Uterus (tissue), 4 donors: ENCODE data around the gene DCK. TPM values are rescaled to one million over a fixed set of nuclear protein-coding genes. Genes with fewer than 3 reads are reported as not detected.

Source experiments
- DNase-seq, 2 donors: peaks; one replicate each; pipeline ENCODE4 v3.0.0-alpha.2; 2019 to 2020
- H3K27ac ChIP-seq, 2 donors: fragments of 200-600 bp; sonication (generic); 1 replicate in 1 of 2; 2 replicates in 1 of 2; pipeline ENCODE4 v1.5.1; 2016 to 2018
- H3K27me3 ChIP-seq, 2 donors: fragments of 200-600 bp; sonication (generic); one replicate each; pipeline ENCODE4 v1.5.1; 2018 to 2019; ENCODE audit warnings: control low read depth in 1 of 2
- H3K36me3 ChIP-seq, 2 donors: fragments of 200-600 bp; sonication (generic); one replicate each; pipeline ENCODE4 v1.5.1; 2019; ENCODE audit warnings: control low read depth in 1 of 2
- H3K4me1 ChIP-seq, 2 donors: fragments of 200-600 bp; sonication (generic); one replicate each; pipeline ENCODE4 v1.5.1; 2018 to 2019; ENCODE audit warnings: control low read depth in 1 of 2
- H3K4me3 ChIP-seq, 2 donors: fragments of 200-600 bp; sonication (generic); 1 replicate in 1 of 2; 2 replicates in 1 of 2; pipeline ENCODE4 v1.5.1; 2018 to 2019; ENCODE audit warnings: mild to moderate bottlenecking in 1 of 2
- H3K9me3 ChIP-seq, 2 donors: fragments of 200-600 bp; sonication (generic); one replicate each; pipeline ENCODE4 v1.5.1; 2019; ENCODE audit warnings: control low read depth in 1 of 2
- CTCF ChIP-seq, 4 experiments: fragments of 200-600 bp in 2 of 4; fragments of 450-650 bp in 2 of 4; sonication (generic) in 2 of 4; IDR thresholded peaks; one replicate each; pipeline ENCODE4 v1.5.1; 2016 to 2019; ENCODE audit warnings: antibody characterized with exemption in 4 of 4, mild to moderate bottlenecking in 2 of 4, moderate library complexity in 1 of 4
- POLR2A ChIP-seq, 2 donors: fragments of 450-650 bp; IDR thresholded peaks; one replicate each; pipeline ENCODE4 v1.6.1; 2016; ENCODE audit warnings: antibody characterized with exemption in 2 of 2, mild to moderate bottlenecking in 1 of 2, moderate library complexity in 1 of 2
- intact Hi-C: fragments of 100-400 bp; cut with DNase I; formaldehyde crosslinking; loops from one replicate; pipeline ENCODE4 v1.15.1; 2023; ENCODE audit warnings: low total_unique reads
- total RNA-seq, 4 donors: library from RNA; depleted of rRNA in 3 of 4; stranded (reverse); fragments of >200 nt in 3 of 4; gene quantifications; one replicate each; pipeline versions ENCODE4 v1.1.0 to v1.2.4, GENCODE V29; 2014 to 2023
- donor health status: DM: yes; HTN: yes; CAD: no.

Gene DCK
- total RNA-seq, 4 donors from 2014 or later = 3.6 to 38.6 (median 8.1) TPM

- H3K27ac ChIP-seq = peak overlapping the region; percentile 85 to 94
Measured at GRCh38 chr4:70992391-70992881, 1.0 kb upstream of the DCK start.

GRCh38 chr4:70994069-70994366, 569 bp downstream of the DCK start:
- Histone ChIP-seq H3K27me3 (no peaks in the 10 kb centered on the region), H3K9me3 (no peaks in the 10 kb centered on the region), H3K36me3 (no peaks in the 10 kb centered on the region), H3K27ac (peak overlapping the region; percentile 85 to 94), H3K4me3 (peak overlapping the region; percentile 69 to 77), H3K4me1 (peaks cover 0 to 5% of the 10 kb centered on the region in 2 donors)
- intact Hi-C loops = no loop called here
- no peak for DNase-seq
- TF ChIP-seq CTCF (IDR thresholded peaks at IDR 0.05) = no peak
- no peak for TF ChIP-seq POLR2A (IDR thresholded peaks at IDR 0.05)

More at GRCh38 chr4:70992391-70992881, 1.0 kb upstream of the DCK start:
- TF ChIP-seq POLR2A (IDR thresholded peaks at IDR 0.05) = no peak
- TF ChIP-seq CTCF (IDR thresholded peaks at IDR 0.05) = no peak
- intact Hi-C loops = no loop called here
- H3K9me3 ChIP-seq = no peaks in the 10 kb centered on the region
- peaks cover 0 to 5% of the 10 kb centered on the region in 2 donors for H3K4me1 ChIP-seq
- DNase-seq = no peak
- H3K27me3 ChIP-seq = no peaks in the 10 kb centered on the region
- H3K4me3 ChIP-seq = peak overlapping the region; percentile 69 to 77
- H3K36me3 ChIP-seq = no peaks in the 10 kb centered on the region

GRCh38 chr4:70994387-70995099, 1.1 kb downstream of the DCK start:
- no peak for DNase-seq
- Histone ChIP-seq H3K4me3 (peak overlapping the region; percentile 69 to 77), H3K9me3 (no peaks in the 10 kb centered on the region), H3K4me1 (peaks cover 0 to 5% of the 10 kb centered on the region in 2 donors), H3K27ac (peak overlapping the region; percentile 85 to 94), H3K36me3 (no peaks in the 10 kb centered on the region), H3K27me3 (no peaks in the 10 kb centered on the region)
- intact Hi-C loops = no loop called here
- TF ChIP-seq CTCF (IDR thresholded peaks at IDR 0.05) (no peak), POLR2A (IDR thresholded peaks at IDR 0.05) (no peak)

- no peak for TF ChIP-seq POLR2A (IDR thresholded peaks at IDR 0.05)
- TF ChIP-seq CTCF (IDR thresholded peaks at IDR 0.05) = no peak
- Histone ChIP-seq H3K4me3 (no peak overlapping the region), H3K9me3 (no peaks in the 10 kb centered on the region), H3K27me3 (no peaks in the 10 kb centered on the region), H3K4me1 (peaks cover 0 to 5% of the 10 kb centered on the region in 2 donors), H3K27ac (no peak overlapping the region), H3K36me3 (no peaks in the 10 kb centered on the region)
- no peak for DNase-seq
- intact Hi-C loops = no loop called here
Measured at GRCh38 chr4:70996018-70996360, 2.5 kb downstream of the DCK start.

- Histone ChIP-seq H3K27me3 (no peaks in the 10 kb centered on the region), H3K27ac (no peak overlapping the region), H3K36me3 (no peaks in the 10 kb centered on the region), H3K4me1 (peaks cover 0 to 5% of the 10 kb centered on the region in 2 donors), H3K9me3 (no peaks in the 10 kb centered on the region), H3K4me3 (no peak overlapping the region)
- no peak for DNase-seq
- intact Hi-C loops = no loop called here
- TF ChIP-seq CTCF (IDR thresholded peaks at IDR 0.05) = no peak
- TF ChIP-seq POLR2A (IDR thresholded peaks at IDR 0.05) = no peak
Measured at GRCh38 chr4:70997036-70997435, 3.6 kb downstream of the DCK start.
